LHCN-M2 (cell line): ENCODE data around the gene HSPA1A. TPM values are rescaled to one million over a fixed set of nuclear protein-coding genes. Genes with fewer than 3 reads are reported as not detected.
"Not testable (repeated sequence)": the region's sequence is repeated elsewhere in the genome, so short reads cannot be mapped to it uniquely, and the experiment has no call there.

Source experiments
- DNase-seq: peaks from one replicate; pipeline ENCODE4 v3.0.0-alpha.2; 2012; ENCODE audit warnings: low read depth
- total RNA-seq: library from RNA; depleted of rRNA; stranded (reverse); fragments of >200 nt; gene quantifications from 2 replicates; pipeline ENCODE4 v1.2.3, GENCODE V29; 2014

Gene HSPA1A
- total RNA-seq, 1 experiment from 2014 or later, result 101 TPM

DNA sequence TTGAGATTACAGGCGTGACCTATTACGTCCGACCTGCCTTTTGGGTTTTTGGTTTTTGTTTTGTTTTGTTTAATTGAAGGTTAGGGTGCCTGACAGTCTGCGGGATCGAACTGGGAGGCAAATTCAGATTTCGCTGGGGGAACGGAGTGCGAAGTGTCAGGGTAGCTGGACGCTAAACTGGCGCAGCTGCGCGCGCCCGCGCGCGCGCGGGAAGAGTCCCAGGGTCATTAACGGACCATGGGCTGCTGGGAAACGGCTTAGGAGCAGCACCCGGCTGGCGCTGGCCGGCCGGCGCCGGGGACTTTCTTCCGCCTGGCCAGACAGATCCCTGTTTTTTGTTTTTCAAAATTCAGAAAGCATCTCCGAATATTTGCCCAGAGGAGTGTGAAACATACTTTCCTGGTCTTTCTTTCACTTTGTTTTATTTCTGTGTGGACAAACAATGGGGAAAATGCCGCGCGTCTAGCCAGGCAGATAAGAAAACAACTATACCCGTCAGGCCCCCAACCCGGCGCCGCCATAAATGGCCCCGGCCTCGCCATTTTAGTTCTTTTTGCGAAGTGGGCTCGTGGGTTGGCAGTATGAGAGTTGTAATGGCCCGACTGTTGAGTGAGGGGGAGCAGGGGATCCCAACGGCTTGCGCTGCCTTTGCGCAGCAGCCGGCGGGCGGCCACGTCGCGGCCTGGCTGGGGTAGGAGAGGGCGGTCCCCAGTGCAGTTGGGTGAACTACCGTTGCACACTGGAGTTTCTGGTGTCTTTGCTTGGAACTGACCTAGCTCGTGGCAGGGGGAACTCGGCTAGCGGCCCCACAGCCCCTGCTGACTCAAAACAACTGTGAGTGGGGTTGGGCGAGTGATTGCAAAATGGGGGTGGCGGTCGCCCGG lies 19.3 kb downstream of the HSPA1A start:
- DNase-seq, result peak; percentile 89

DNA sequence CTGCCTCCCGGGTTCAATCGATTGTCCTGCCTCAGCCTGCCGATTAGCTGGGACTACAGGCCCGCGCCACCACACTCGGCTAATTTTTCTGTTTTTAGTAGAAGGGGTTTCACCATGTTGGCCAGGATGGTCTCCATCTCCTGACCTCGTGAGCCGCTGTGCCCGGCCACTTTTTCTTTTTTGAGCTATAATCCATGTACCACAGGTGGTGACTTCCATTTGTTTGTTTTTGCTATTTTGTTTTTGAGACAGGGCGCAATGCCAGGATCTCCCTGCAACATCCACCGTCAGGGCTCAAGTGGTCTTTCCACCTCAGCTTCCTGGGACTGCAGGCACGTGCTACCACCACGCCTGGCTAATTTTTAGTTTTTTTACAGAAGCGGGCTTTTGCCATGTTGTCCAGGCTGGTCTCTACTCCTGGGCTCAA lies 20.7 kb downstream of the HSPA1A start:
- no peak for DNase-seq

- peak; percentile 69 for DNase-seq
Measured at GRCh38 chr6:31836474-31837368, 21.4 kb downstream of the HSPA1A start.

- no peak for DNase-seq
Measured at GRCh38 chr6:31837369-31838113, 22.2 kb downstream of the HSPA1A start.

GRCh38 chr6:31838114-31838553 lies 22.8 kb downstream of the HSPA1A start:
- DNase-seq, result not testable (repeated sequence)

DNA sequence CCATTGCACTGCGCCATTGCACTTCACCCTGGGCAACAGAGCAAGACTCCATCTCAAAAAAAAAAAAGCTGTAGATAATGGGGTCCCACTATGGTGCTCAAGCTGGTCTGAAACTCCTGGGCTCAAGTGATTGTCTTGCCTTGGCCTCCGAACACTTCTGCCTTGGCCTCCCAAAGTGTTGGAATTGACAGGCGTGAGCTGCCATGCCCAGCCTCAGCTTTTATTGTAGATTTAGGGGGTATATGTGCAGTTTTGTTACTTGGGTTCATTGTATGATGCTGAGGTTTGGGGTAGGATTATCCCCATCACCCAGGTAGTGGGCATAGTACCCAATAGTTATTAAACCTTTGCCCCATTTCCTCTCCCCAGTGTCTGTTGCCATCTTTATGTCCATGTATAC lies 23.6 kb downstream of the HSPA1A start:
- DNase-seq, result no peak

DNA sequence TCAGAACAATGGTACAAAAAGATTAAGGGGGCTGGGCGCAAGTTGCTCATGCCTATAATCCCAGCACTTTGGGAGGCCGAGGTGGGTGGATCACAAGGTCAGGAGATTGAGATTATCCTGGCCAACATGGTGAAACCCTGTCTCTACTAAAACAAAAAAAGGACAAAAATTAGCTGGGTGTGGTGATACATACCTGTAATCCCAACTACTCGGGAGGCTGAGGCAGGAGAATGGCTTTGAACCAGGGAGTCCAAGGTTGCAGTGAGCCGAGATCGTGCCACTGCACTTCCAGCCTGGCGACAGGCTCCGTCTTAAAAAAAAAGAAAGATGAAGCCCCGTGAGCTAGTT lies 24.4 kb downstream of the HSPA1A start:
- DNase-seq, result not testable (repeated sequence)

DNA sequence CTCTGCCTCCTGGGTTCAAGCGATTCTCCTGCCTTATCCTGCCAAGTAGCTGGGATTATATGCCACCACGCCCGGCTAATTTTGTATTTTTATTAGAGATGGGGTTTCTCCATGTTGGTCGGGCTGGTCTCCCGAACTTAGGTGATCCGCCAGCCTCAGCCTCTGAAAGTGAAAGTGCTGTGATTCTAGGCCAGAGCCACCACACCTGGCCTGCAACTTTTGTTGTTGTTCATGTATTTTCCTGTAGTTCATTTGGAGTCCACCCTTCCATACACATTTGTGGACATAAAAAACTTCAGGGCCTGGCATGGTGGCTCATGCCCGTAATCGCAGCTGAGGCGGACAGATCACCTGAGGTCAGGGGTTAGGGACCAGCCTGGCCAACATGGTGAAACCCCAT lies 26.7 kb downstream of the HSPA1A start:
- DNase-seq, result no peak

GRCh38 chr6:31844507-31844906 lies 29.2 kb downstream of the HSPA1A start:
- DNase-seq, result no peak

GRCh38 chr6:31847276-31847978 lies 32.1 kb downstream of the HSPA1A start:
- no peak for DNase-seq

DNA sequence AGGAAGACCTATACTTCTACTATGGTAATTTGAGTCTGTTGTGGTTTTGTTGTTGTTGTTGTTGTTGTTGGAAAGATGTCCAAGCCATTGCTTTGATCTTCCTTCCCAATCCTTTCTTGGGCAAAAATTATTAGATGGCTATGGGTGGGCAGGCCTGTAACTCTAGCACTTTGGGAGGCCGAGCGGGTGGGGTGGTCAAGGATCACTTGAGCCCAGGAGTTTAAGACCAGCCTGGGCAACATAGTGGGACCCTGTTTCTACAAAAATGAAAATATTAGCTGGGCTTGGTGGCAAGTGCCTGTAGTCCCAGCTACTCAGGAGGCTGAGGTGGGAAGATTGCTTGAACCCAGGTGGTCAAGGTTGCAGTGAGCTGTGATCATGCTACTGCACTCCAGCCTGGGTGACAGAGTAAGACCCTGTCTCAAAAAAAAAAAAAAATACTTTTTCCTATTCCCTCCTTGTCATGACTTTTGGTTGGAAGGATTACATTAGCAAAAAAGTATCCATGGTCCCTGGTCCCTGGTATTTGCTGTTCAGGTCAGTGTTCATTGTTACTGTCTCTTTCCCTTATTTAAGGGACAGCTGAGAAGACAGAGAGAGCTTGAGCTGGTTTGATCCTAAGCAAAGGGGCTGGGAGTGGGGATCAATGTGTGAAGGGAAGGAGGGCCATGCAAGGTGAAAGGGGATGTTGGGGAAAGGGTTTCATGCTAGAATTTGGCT lies 35.6 kb downstream of the HSPA1A start:
- DNase-seq, result no peak

- DNase-seq, result no peak
Measured at GRCh38 chr6:31851485-31851832, 36.1 kb downstream of the HSPA1A start.

- DNase-seq, result not testable (repeated sequence)
Measured at GRCh38 chr6:31851980-31852718, 36.8 kb downstream of the HSPA1A start.

DNA sequence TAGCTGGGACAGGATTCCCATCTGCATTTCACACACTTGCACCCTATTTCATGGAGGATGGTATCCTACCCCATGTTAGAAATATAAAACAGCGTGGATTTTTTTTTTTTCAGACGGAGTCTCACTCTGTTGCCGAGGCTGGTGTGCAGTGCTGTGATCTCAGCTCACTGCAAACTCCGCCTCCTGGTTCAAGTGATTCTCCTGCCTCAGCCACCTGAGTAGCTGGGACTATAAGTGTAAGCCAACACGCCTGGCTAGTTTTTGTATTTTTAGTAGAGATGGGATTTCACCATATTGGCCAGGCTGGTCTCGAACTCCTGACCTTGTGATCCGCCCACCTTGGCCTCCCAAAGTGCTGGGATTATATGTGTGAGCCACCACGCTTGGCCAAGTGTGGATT lies 42.4 kb downstream of the HSPA1A start:
- not testable (repeated sequence) for DNase-seq

GRCh38 chr6:31858707-31859106 lies 43.4 kb downstream of the HSPA1A start:
- DNase-seq, result no peak

DNA sequence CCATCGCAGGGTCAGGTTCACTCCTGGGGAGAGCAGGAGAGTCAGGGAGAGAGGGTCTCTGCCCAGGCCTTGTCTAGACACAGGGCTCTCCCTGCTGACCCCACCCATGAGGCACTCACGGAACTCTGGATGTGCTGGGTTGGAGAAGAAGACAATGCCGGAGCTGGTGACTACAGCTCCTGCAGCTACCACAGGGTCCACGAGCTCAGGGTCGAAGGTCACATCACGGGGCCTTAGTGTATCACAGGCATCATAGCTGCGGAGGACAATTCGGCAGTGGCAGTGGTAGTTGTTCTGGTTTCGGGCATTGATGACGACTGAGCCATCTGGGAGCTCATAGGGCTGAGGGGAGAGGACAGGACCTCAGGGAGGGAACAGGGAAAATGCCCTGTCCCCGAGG lies 44.6 kb downstream of the HSPA1A start:
- DNase-seq, result no peak

DNA sequence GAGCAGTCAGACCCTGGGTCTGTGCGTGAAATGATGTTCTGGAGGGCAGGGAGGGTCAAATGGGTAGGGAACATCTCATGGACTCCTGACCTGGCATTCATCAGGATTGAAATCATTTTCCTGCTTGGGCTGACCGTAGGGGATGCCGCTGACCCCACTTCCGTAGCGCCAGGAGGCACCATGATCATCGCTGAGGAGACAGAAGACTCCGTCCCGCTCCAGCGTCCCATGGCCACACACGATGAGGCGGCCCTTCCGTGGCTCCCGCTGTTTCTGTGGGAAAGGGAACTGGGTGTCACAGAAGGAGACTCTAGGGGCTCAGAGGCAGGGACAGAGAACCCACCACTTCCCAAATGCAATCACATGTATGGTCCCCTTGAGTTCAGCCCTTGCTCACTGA lies 45.0 kb downstream of the HSPA1A start:
- no peak for DNase-seq

DNA sequence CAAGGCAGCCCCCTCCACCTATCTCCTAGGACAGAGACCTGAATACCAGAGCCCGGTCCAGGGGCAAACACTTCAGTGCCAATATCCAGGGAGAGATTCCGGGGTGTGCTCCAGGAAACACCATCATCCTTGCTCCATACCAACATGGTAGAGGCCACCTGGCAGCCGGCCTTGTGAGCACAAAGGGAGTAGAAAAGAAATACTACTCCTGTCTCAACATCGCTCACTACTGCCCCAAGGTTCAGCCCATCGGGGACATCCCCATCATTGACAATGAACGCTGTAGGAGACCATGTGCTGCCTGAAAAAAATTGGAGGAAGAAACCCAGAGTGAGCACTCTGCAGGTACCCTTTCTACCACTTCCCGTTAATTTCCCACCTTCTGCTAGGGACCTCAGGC lies 45.8 kb downstream of the HSPA1A start:
- DNase-seq, result no peak

GRCh38 chr6:31861919-31862343 lies 46.6 kb downstream of the HSPA1A start:
- DNase-seq, result no peak
